ENCODE results near the gene HOXA5.

- TF ChIP-seq CTCF (IDR thresholded peaks at IDR 0.05) (no peak), POLR2AphosphoS5 (IDR thresholded peaks at IDR 0.05) (no peak), EP300 (IDR thresholded peaks at IDR 0.05) (no peak)
Measured at GRCh38 chr7:27119412-27119911, 24.0 kb downstream of the HOXA5 start.
